Stimulated activated CD4-positive, alpha-beta T cell treated with anti-CD3 and anti-CD28 coated beads, Interleukin-15, amount 100 ng/mL, for 24 hours (primary cell): Measurements from ENCODE around the gene SMARCC2.
"Not testable (repeated sequence)": the region's sequence is repeated elsewhere in the genome, so short reads cannot be mapped to it uniquely, and the experiment has no call there.

Experiments used
- DNase-seq: peaks from one replicate; pipeline ENCODE4 v3.0.0-alpha.2; 2020

Gene SMARCC2

GRCh38 chr12:56118688-56119357 is 70.5 kb downstream of the SMARCC2 start:
- DNase-seq = no peak

- peak; percentile 99 for DNase-seq
Measured at GRCh38 chr12:56117778-56118687, 71.2 kb downstream of the SMARCC2 start, which contains the start of gene ZC3H10. Gene ZC3H10, plus strand, starts transcription at chr12:56118266. Its CDS starts 2,297 bp downstream, at chr12:56120563.

DNA sequence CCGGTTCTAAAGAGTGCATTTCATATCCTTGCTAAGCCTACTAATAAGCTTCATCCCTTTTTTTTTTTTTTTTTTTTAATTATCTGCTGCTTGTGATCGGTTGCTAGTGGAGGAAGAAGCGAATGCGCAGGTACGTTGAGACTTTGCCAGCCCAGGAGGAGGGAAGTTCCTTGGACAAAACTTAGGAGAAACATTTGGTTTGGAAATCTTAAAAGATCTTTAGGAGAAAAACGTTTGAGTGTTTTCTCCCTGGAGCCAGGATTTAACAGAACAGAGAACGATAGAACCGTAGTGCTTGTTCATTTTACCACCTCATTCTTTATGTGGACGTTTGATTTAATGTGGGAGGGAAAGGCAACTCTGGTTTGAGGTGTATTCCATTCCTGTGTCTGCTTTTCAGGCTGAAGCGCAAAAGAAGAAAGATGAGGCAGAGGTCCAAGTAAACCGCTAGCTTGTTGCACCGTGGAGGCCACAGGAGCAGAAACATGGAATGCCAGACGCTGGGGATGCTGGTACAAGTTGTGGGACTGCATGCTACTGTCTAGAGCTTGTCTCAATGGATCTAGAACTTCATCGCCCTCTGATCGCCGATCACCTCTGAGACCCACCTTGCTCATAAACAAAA is 72.1 kb downstream of the SMARCC2 start:
- DNase-seq = not testable (repeated sequence)

GRCh38 chr12:56116267-56117081 is 72.8 kb downstream of the SMARCC2 start, which contains the start of gene RPL41:
Gene RPL41, plus strand, starts transcription at chr12:56116633.
- peak; percentile 94 for DNase-seq

DNA sequence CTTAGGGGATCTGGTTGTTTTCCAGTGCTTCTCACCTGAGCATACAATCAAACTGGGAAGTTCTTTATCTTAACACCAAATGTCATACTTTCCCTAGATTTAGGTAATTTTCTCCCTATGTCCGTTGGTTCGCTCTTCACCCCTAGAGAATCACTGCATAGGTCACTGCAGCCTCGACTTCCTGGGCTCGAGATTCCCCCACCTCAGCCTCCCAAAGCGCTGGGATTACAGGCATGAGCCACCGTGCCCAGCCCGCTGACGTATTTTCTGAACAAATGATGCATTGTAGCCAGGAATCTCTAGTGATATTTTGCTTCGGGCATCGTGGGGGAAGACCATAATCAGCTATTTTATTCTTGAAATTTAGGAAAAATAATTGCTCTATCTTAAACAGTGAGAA is 74.0 kb downstream of the SMARCC2 start:
- no peak for DNase-seq

GRCh38 chr12:56114084-56114483 is 75.2 kb downstream of the SMARCC2 start:
- no peak for DNase-seq
